ENCODE results near the gene SBK1.
"Not testable (repeated sequence)": the region's sequence is repeated elsewhere in the genome, so short reads cannot be mapped to it uniquely, and the experiment has no call there.

Gene SBK1

GRCh38 chr16:28362600-28362999 lies 70.3 kb downstream of the SBK1 start:
- not testable (repeated sequence) for DNase-seq

GRCh38 chr16:28363408-28363807 lies 71.1 kb downstream of the SBK1 start, which contains the start of gene NPIPB6:
TSS of gene NPIPB6 (minus strand) at chr16:28363508. CDS start at chr16:28362822, 686 bp downstream.
- not testable (repeated sequence) for DNase-seq

GRCh38 chr16:28364268-28365173 lies 72.2 kb downstream of the SBK1 start:
- not testable (repeated sequence) for DNase-seq

GRCh38 chr16:28367926-28368325 lies 75.6 kb downstream of the SBK1 start:
- DNase-seq: not testable (repeated sequence)
